BE2C (cell line): Measurements from ENCODE around the gene HSPA12A.

ENCODE experiments used
- DNase-seq: peaks from one replicate; pipeline ENCODE4 v3.0.0-alpha.2; 2020
- H3K27me3 ChIP-seq: fragments of 250-450 bp; sonication (Bioruptor Pico); 2 replicates; pipeline ENCODE4 v1.5.1; 2020; ENCODE audit warnings: mild to moderate bottlenecking
- H3K36me3 ChIP-seq: fragments of 250-450 bp; sonication (Bioruptor Pico); 2 replicates; pipeline ENCODE4 v1.5.1; 2020; ENCODE audit warnings: mild to moderate bottlenecking
- H3K4me1 ChIP-seq: fragments of 250-450 bp; sonication (Bioruptor Pico); 2 replicates; pipeline ENCODE4 v1.5.1; 2020
- H3K4me3 ChIP-seq: 2 replicates; pipeline ENCODE4 v1.5.1; 2011; ENCODE audit warnings: low read depth, low read length
- H3K9me3 ChIP-seq: fragments of 250-450 bp; sonication (Bioruptor Pico); 2 replicates; pipeline ENCODE4 v1.5.1; 2020
- TF ChIP-seq, protein P1 (sequence below): IDR thresholded peaks from 2 replicates; pipeline ENCODE4 v1.5.1; 2012; ENCODE audit warnings: mild to moderate bottlenecking, low read depth, low read length

Gene HSPA12A

DNA sequence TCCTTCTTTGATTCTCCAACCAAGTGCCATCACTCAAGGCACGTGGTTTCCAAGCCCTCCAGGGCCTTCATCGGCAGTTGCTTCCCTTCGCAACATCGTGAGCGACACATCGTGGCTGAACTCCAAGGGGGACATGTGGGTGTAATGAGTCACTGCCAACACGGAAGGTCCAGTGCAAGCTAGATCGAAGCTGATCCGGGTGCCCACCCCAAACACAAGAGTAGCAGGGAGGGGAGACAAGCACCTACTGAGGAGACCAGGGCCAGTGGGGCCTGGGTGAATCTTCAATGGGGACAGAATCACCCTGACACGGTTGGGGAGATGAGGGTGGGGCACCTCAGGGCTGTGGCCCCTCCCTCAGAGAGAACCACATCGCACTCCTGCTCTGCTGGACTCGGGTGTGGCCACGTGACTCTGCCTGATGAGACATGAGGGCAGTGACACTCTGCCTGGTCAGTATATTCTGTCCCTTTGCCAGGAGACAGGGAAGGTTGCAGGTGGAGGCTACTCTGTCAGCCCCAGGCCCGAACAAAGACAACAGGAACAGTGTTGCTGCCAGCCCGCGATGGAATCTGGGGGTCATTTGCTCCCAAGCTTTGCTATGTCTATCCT is 36.8 kb upstream of the HSPA12A start:
- H3K4me3 ChIP-seq, result no peak overlapping the region
- no peaks in the 10 kb centered on the region for H3K9me3 ChIP-seq
- H3K27me3 ChIP-seq, result no peaks in the 10 kb centered on the region
- H3K4me1 ChIP-seq, result no peaks in the 10 kb centered on the region
- H3K36me3 ChIP-seq, result no peaks in the 10 kb centered on the region
- TF ChIP-seq, protein P1, sequence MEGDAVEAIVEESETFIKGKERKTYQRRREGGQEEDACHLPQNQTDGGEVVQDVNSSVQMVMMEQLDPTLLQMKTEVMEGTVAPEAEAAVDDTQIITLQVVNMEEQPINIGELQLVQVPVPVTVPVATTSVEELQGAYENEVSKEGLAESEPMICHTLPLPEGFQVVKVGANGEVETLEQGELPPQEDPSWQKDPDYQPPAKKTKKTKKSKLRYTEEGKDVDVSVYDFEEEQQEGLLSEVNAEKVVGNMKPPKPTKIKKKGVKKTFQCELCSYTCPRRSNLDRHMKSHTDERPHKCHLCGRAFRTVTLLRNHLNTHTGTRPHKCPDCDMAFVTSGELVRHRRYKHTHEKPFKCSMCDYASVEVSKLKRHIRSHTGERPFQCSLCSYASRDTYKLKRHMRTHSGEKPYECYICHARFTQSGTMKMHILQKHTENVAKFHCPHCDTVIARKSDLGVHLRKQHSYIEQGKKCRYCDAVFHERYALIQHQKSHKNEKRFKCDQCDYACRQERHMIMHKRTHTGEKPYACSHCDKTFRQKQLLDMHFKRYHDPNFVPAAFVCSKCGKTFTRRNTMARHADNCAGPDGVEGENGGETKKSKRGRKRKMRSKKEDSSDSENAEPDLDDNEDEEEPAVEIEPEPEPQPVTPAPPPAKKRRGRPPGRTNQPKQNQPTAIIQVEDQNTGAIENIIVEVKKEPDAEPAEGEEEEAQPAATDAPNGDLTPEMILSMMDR, result no peak
- no peak for DNase-seq

DNA sequence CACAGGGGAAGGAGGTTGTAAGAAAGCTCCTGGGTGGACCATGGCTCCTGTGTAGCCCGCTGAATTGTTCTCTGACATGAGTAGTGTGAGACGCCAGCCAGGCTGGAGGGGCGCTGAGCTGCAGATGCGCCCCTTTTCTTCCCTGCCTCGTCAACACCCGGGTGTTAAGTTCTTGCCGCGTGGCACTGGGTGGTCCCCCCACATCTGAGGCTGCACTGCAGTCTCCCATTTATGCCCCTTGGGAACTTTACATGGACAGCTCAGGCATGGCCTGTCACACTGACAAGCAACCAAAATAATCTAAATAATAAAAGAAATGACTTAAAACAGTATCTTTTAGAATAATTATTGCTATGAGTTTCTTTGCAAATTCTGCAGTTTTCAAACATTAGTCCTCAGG is 34.6 kb upstream of the HSPA12A start:
- Histone ChIP-seq H3K4me1 (no peaks in the 10 kb centered on the region), H3K9me3 (no peaks in the 10 kb centered on the region), H3K4me3 (no peak overlapping the region), H3K27me3 (no peaks in the 10 kb centered on the region), H3K36me3 (no peaks in the 10 kb centered on the region)
- TF ChIP-seq, protein P1, result no peak
- no peak for DNase-seq

DNA sequence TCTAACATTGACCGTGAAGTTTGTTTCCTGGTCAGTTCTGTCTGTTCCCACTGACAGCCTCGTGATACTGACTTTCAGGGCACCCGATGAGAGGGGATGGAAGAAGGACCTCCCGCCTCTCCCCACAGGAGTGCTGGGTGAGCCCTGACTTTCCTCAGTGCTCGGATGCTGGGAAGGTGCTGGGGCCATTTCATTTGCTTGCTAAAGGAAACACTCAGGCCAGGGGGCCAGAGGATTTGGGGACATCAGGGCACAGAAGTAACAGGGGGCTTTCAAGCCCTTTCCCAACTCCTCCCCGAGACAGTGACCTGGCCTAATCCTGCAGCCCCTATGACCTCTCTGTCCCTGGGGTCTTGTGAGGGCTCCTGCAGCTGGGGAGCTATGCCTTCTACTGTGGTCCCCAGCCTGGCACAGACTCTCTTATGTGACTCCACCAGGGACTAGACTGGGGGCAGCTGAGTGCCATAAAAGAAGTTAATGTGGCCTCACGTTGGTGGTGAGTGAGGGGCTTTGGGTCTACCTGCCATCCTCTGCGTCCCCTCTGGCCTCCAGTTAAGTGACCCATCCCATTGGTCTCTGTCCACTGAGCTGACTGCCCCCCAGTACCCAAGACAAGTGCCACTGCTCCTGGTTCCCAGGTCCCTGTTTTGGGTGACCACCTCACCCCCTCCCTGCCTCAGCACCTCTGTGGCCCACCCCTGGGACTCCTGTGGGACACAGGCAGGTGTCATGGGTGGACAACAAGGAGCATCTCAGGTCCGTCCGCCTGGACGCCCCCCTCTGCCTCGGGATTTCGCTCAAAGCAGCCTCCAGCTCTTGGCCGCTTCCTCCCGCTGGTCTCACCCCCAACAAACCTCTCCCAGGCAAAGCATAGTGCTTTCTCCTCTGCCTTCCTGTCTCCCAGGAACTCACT is 33.4 kb upstream of the HSPA12A start:
- no peak for DNase-seq
- Histone ChIP-seq H3K4me3 (no peak overlapping the region), H3K9me3 (no peaks in the 10 kb centered on the region), H3K36me3 (no peaks in the 10 kb centered on the region), H3K27me3 (no peaks in the 10 kb centered on the region), H3K4me1 (no peaks in the 10 kb centered on the region)
- TF ChIP-seq, protein P1, result no peak

DNA sequence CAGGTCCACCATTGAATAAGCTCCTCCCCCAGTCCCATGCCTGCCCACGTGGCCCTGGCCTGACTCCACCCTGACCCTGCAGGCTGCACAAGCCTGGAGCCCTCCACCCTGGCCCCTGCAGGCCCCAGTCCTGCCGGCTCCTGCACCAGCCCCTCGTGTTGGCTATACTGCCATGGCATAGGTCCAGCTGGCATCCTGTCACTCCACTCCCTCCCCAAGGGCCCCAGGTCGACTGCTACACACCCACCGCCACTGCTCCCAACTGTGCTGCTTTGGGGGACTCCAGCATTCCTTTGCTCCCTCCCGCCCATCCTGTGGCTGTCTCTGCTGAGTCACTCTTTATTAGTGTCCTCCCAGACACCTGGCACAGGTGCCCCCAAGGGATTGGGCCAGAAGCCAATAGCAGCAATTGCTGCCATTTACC is 32.4 kb upstream of the HSPA12A start:
- Histone ChIP-seq H3K4me1 (no peaks in the 10 kb centered on the region), H3K27me3 (no peaks in the 10 kb centered on the region), H3K36me3 (no peaks in the 10 kb centered on the region), H3K4me3 (no peak overlapping the region), H3K9me3 (no peaks in the 10 kb centered on the region)
- TF ChIP-seq, protein P1, result no peak
- DNase-seq, result no peak

DNA sequence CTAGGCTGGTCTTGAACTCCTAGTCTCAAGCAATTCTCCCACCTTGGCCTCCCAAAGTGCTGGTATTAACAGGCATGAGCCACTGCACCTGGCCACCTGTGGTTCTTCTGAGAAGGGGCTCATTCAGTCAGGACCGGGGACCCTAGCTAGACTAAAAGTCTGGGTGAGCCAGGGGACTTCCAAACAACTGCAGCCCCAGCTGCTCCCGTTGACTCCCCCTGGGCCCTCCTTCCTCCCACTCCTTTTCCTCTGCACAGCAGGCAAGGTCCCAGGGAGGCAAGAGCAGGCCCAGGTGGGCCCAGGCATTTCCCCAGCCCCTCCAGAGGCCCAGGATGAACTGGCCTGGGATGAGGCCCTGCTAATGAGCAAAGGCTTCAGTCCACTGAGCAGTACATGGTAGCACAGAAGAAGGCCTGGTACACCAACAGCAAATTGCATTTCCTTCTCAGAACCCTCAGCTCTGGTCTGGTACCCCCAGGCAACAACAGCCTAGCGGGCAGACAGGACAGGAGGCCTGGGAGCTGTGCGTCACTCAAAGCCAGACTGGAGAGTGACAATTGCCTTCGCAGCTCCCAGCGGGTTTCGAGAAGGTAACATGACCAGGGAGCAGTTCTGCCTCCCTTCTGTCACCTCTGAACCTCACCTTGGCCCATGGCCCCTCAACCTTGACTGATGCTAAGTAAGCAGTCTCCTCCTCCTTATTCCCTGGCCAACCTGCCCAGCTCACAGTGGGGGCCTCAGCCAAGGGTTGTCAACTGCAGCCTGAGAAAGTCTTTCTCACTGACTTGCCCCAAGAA is 30.7 kb upstream of the HSPA12A start:
- Histone ChIP-seq H3K4me1 (no peaks in the 10 kb centered on the region), H3K9me3 (no peaks in the 10 kb centered on the region), H3K4me3 (no peak overlapping the region), H3K36me3 (no peaks in the 10 kb centered on the region), H3K27me3 (no peaks in the 10 kb centered on the region)
- no peak for DNase-seq
- TF ChIP-seq, protein P1, result no peak
